ENCODE data around the gene PARP1.

DNA sequence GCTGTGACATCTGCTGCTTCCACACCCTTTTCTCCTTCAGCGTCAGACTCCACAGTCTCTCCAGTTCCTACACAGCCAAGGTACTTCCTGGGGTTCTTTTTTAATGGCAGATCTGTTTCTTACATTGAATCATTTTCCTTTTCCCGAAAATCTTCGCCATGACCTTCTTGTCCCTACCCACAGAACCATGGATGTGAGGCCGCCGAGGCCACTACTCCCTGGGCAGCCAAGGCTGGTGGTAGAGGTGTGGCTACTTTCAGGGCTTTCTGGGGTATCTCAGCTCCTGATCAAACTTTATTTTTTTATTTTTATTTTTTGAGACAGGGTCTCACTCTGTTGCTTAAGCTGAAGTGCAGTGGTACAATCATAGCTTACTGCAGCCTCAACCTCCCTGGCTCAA is 89.4 kb downstream of the PARP1 start:
- TF ChIP-seq, protein P1, sequence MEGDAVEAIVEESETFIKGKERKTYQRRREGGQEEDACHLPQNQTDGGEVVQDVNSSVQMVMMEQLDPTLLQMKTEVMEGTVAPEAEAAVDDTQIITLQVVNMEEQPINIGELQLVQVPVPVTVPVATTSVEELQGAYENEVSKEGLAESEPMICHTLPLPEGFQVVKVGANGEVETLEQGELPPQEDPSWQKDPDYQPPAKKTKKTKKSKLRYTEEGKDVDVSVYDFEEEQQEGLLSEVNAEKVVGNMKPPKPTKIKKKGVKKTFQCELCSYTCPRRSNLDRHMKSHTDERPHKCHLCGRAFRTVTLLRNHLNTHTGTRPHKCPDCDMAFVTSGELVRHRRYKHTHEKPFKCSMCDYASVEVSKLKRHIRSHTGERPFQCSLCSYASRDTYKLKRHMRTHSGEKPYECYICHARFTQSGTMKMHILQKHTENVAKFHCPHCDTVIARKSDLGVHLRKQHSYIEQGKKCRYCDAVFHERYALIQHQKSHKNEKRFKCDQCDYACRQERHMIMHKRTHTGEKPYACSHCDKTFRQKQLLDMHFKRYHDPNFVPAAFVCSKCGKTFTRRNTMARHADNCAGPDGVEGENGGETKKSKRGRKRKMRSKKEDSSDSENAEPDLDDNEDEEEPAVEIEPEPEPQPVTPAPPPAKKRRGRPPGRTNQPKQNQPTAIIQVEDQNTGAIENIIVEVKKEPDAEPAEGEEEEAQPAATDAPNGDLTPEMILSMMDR (IDR thresholded peaks at IDR 0.05): no peak
- TF ChIP-seq POLR2A (IDR thresholded peaks at IDR 0.05): no peak

All from lower leg skin (tissue), 3 donors.